Smooth muscle cell (in vitro differentiated cells): ENCODE data around the gene GIMAP2. TPM values are rescaled to one million over a fixed set of nuclear protein-coding genes. Genes with fewer than 3 reads are reported as not detected.
"Not testable (repeated sequence)": the region's sequence is repeated elsewhere in the genome, so short reads cannot be mapped to it uniquely, and the experiment has no call there.

Experiments used
- DNase-seq: peaks from one replicate; lab custom pipeline; 2025; ENCODE audit not compliant: unreplicated experiment; lab: John Stamatoyannopoulos, UW
- H2AFZ ChIP-seq: fragments of 200-600 bp; sonication (generic); 2 replicates; pipeline ENCODE4 v1.6.0; 2016; ENCODE audit warnings: antibody characterized with exemption, low read depth, mild to moderate bottlenecking
- H3F3A ChIP-seq: fragments of 200-600 bp; sonication (generic); 2 replicates; pipeline ENCODE4 v1.6.0; 2017; ENCODE audit warnings: antibody characterized with exemption, low read depth
- H3K27ac ChIP-seq: fragments of 200-600 bp; sonication (generic); 2 replicates; pipeline ENCODE4 v1.5.1; 2016; ENCODE audit warnings: low read depth, mild to moderate bottlenecking
- H3K27me3 ChIP-seq: fragments of 200-600 bp; sonication (generic); 2 replicates; pipeline ENCODE4 v1.6.1; 2016; ENCODE audit warnings: low read depth, mild to moderate bottlenecking
- H3K36me3 ChIP-seq: fragments of 200-600 bp; sonication (generic); 2 replicates; pipeline ENCODE4 v1.5.1; 2016; ENCODE audit warnings: low read depth
- H3K4me1 ChIP-seq: fragments of 200-600 bp; sonication (generic); 2 replicates; pipeline ENCODE4 v1.5.1; 2016; ENCODE audit warnings: low read depth
- H3K4me2 ChIP-seq: fragments of 200-600 bp; sonication (generic); 2 replicates; pipeline ENCODE4 v1.6.0; 2016; ENCODE audit warnings: mild to moderate bottlenecking
- H3K4me3 ChIP-seq: fragments of 200-600 bp; sonication (generic); 2 replicates; pipeline ENCODE4 v1.5.1; 2016; ENCODE audit warnings: mild to moderate bottlenecking
- H3K79me2 ChIP-seq: fragments of 200-600 bp; sonication (generic); 2 replicates; pipeline ENCODE4 v1.6.0; 2016; ENCODE audit warnings: low read depth, mild to moderate bottlenecking
- H3K9ac ChIP-seq: fragments of 200-600 bp; sonication (generic); 2 replicates; pipeline ENCODE4 v1.6.0; 2016; ENCODE audit warnings: low read depth
- H3K9me3 ChIP-seq: fragments of 200-600 bp; sonication (generic); replicated peaks from 2 replicates; pipeline ENCODE4 v1.5.1; 2016; ENCODE audit warnings: low read depth
- H4K20me1 ChIP-seq: fragments of 200-600 bp; sonication (generic); 2 replicates; pipeline ENCODE4 v1.6.0; 2016; ENCODE audit warnings: low read depth
- CTCF ChIP-seq: fragments of 200-600 bp; sonication (generic); IDR thresholded peaks from 2 replicates; pipeline ENCODE4 v1.5.1; 2017; ENCODE audit warnings: borderline replicate concordance, mild to moderate bottlenecking, antibody characterized with exemption; ENCODE audit not compliant: insufficient read depth, poor library complexity, severe bottlenecking
- WGBS: methylation state at CpG from one replicate; pipeline ENCODE4 v1.1.7; 2016; ENCODE audit warnings: low lambda C conversion rate; 5-methylcytosine and 5-hydroxymethylcytosine counted together
- polyA plus RNA-seq: library from polyadenylated mRNA; unstranded; fragments of >200 nt; fragmentation: Nextera tagmentation; extraction: Ambion mirVana; gene quantifications from 2 replicates; pipeline ENCODE4 v1.2.1, GENCODE V29; 2016
- total RNA-seq: library from RNA; depleted of rRNA; stranded (reverse); fragments of >200 nt; gene quantifications from 2 replicates; pipeline ENCODE4 v1.2.3, GENCODE V29; 2014

Gene GIMAP2
- total and polyA plus RNA-seq, 2 experiments from 2014 or later, result 0.14 TPM; not detected in 1

GRCh38 chr7:150668472-150668911 lies 17.0 kb upstream of the GIMAP2 start:
- Histone ChIP-seq H3F3A (no peaks in the 10 kb centered on the region), H3K27me3 (no peaks in the 10 kb centered on the region), H3K9me3 (no peaks in the 10 kb centered on the region), H3K4me1 (no peaks in the 10 kb centered on the region), H3K36me3 (no peaks in the 10 kb centered on the region), H3K79me2 (no peaks in the 10 kb centered on the region), H2AFZ (no peak overlapping the region), H3K4me2 (no peak overlapping the region), H3K4me3 (no peak overlapping the region), H3K27ac (no peak overlapping the region), H3K9ac (no peak overlapping the region), H4K20me1 (no peaks in the 10 kb centered on the region)
- TF ChIP-seq CTCF, result no peak
- WGBS, result 43% methylated on average over 1 of the region's 1 CpG
- no peak for DNase-seq

- DNase-seq, result no peak
- no peaks in the 10 kb centered on the region for H3K27me3 ChIP-seq
- H3K9ac ChIP-seq, result no peak overlapping the region
- H3K27ac ChIP-seq, result no peak overlapping the region
- no peaks in the 10 kb centered on the region for H3K9me3 ChIP-seq
- H3K4me2 ChIP-seq, result no peak overlapping the region
- no peak overlapping the region for H3K4me3 ChIP-seq
- H3F3A ChIP-seq, result no peaks in the 10 kb centered on the region
- no peaks in the 10 kb centered on the region for H3K4me1 ChIP-seq
- H4K20me1 ChIP-seq, result no peaks in the 10 kb centered on the region
- TF ChIP-seq CTCF, result no peak
- H3K79me2 ChIP-seq, result no peaks in the 10 kb centered on the region
- H3K36me3 ChIP-seq, result no peaks in the 10 kb centered on the region
- no peak overlapping the region for H2AFZ ChIP-seq
Measured at GRCh38 chr7:150668977-150669376, 16.5 kb upstream of the GIMAP2 start.

GRCh38 chr7:150671798-150672585 lies 13.5 kb upstream of the GIMAP2 start:
- not testable (repeated sequence) for H3K36me3 ChIP-seq, H4K20me1 ChIP-seq, H3K27ac ChIP-seq, DNase-seq, H3K9me3 ChIP-seq, H3K4me2 ChIP-seq, H3F3A ChIP-seq, H3K4me3 ChIP-seq, H3K79me2 ChIP-seq, H3K27me3 ChIP-seq, H3K4me1 ChIP-seq, H2AFZ ChIP-seq, H3K9ac ChIP-seq
- WGBS, result 90% methylated on average over 7 of the region's 7 CpGs

GRCh38 chr7:150675714-150676113 lies 9.8 kb upstream of the GIMAP2 start:
- Histone ChIP-seq H3K27me3 (no peaks in the 10 kb centered on the region), H3K9ac (no peak overlapping the region), H3K4me2 (no peak overlapping the region), H4K20me1 (no peaks in the 10 kb centered on the region), H3F3A (no peaks in the 10 kb centered on the region), H3K27ac (no peak overlapping the region), H3K79me2 (no peaks in the 10 kb centered on the region), H3K36me3 (no peaks in the 10 kb centered on the region), H3K9me3 (no peaks in the 10 kb centered on the region), H3K4me1 (no peaks in the 10 kb centered on the region), H3K4me3 (no peak overlapping the region), H2AFZ (no peak overlapping the region)
- DNase-seq, result no peak
- no peak for TF ChIP-seq CTCF
- WGBS, result 81% methylated on average over 2 of the region's 2 CpGs

GRCh38 chr7:150676276-150676675 lies 9.2 kb upstream of the GIMAP2 start:
- H3K9ac ChIP-seq, H3K4me2 ChIP-seq, H3K27me3 ChIP-seq, H3K4me3 ChIP-seq, H3K9me3 ChIP-seq, H3K79me2 ChIP-seq, DNase-seq, H2AFZ ChIP-seq, H4K20me1 ChIP-seq, H3F3A ChIP-seq, H3K36me3 ChIP-seq, H3K27ac ChIP-seq, H3K4me1 ChIP-seq: not testable (repeated sequence)

- not testable (repeated sequence) for H3F3A ChIP-seq, DNase-seq, H3K27ac ChIP-seq, H3K79me2 ChIP-seq, H3K4me3 ChIP-seq, H3K36me3 ChIP-seq, H3K4me2 ChIP-seq, H3K9ac ChIP-seq, H2AFZ ChIP-seq, H4K20me1 ChIP-seq, H3K4me1 ChIP-seq, H3K27me3 ChIP-seq, H3K9me3 ChIP-seq
- 89% methylated on average over 3 of the region's 3 CpGs for WGBS
Measured at GRCh38 chr7:150676854-150677253, 8.7 kb upstream of the GIMAP2 start.
